AG04450 (cell line): ENCODE results near the gene C1QTNF6. TPM values are rescaled to one million over a fixed set of nuclear protein-coding genes. Genes with fewer than 3 reads are reported as not detected.
"Not testable (repeated sequence)": the region's sequence is repeated elsewhere in the genome, so short reads cannot be mapped to it uniquely, and the experiment has no call there.

Experiments
- CTCF ChIA-PET: fragments of 300-600, 350-600 bp; formaldehyde crosslinking; extraction: SDS; loops from one replicate; lab custom pipeline; 2022; ENCODE audit warnings: antibody characterized with exemption, inconsistent platforms; lab: Charles Lee
- POLR2A ChIA-PET: fragments of 350-600 bp; formaldehyde crosslinking; extraction: SDS; loops from one replicate; lab custom pipeline; 2021; ENCODE audit warnings: antibody characterized with exemption, inconsistent platforms; lab: Yijun Ruan, JAX
- DNase-seq: peaks from one replicate; pipeline ENCODE4 v3.0.0-alpha.2; 2011; ENCODE audit warnings: low read depth, low spot score
- H3K27ac ChIP-seq: one replicate; pipeline ENCODE4 v1.5.1; 2012; ENCODE audit warnings: low read depth, low read length, control low read depth
- H3K27me3 ChIP-seq: one replicate; pipeline ENCODE4 v1.6.0; 2012; ENCODE audit warnings: low read length; ENCODE audit not compliant: control insufficient read depth, insufficient read depth
- H3K4me3 ChIP-seq: 2 replicates; pipeline ENCODE4 v1.5.1; 2011; ENCODE audit warnings: mild to moderate bottlenecking, low read depth, low read length, control low read depth
- H3K9me3 ChIP-seq: 2 replicates; pipeline ENCODE4 v1.5.1; 2012; ENCODE audit warnings: low read length; ENCODE audit not compliant: control insufficient read depth, insufficient read depth
- CTCF ChIP-seq: IDR thresholded peaks from 2 replicates; pipeline ENCODE4 v1.5.1; 2011; ENCODE audit warnings: low read depth, low read length, control low read depth, inconsistent platforms
- polyA plus RNA-seq: library from polyadenylated mRNA; depleted of rRNA; stranded (reverse); fragments of >200 nt; gene quantifications from 2 replicates; pipeline ENCODE4 v1.2.3, GENCODE V29; 2011

Gene C1QTNF6
- polyA plus RNA-seq, 1 experiment = 8.2 TPM

- Histone ChIP-seq H3K27me3 (peaks cover 17% of the 10 kb centered on the region), H3K27ac (no peak overlapping the region), H3K9me3 (no peaks in the 10 kb centered on the region), H3K4me3 (no peak overlapping the region)
- ChIA-PET CTCF (interaction anchor here (0.7 to 1.3 kb wide), 2 partner anchors 9 to 25 kb away, joined by 3 to 4 read pairs; no protein-coding TSS in a partner anchor), POLR2A (no interaction called here)
- no peak for TF ChIP-seq CTCF
- no peak for DNase-seq
Measured at GRCh38 chr22:37174964-37175363, 13.1 kb downstream of the C1QTNF6 start.

- no peak for DNase-seq
- no peak overlapping the region for H3K4me3 ChIP-seq
- CTCF ChIA-PET = interaction anchor here (1.3 kb wide), 2 partner anchors 26 to 87 kb away, joined by 5 to 7 read pairs; no protein-coding TSS in a partner anchor
- POLR2A ChIA-PET = no interaction called here
- no peak for TF ChIP-seq CTCF
- H3K9me3 ChIP-seq = no peaks in the 10 kb centered on the region
- peaks cover 21% of the 10 kb centered on the region for H3K27me3 ChIP-seq
- H3K27ac ChIP-seq = no peak overlapping the region
Measured at GRCh38 chr22:37173709-37174108, 14.3 kb downstream of the C1QTNF6 start.

- Histone ChIP-seq H3K27me3 (peaks cover 24% of the 10 kb centered on the region), H3K9me3 (no peaks in the 10 kb centered on the region), H3K4me3 (no peak overlapping the region), H3K27ac (no peak overlapping the region)
- ChIA-PET POLR2A (no interaction called here), CTCF (interaction anchor here (1.0 to 1.2 kb wide), 3 partner anchors 9 to 88 kb away, joined by 3 to 7 read pairs (median 5); no protein-coding TSS in a partner anchor)
- no peak for DNase-seq
- no peak for TF ChIP-seq CTCF
Measured at GRCh38 chr22:37172266-37173245, 15.5 kb downstream of the C1QTNF6 start.

- peaks cover 24% of the 10 kb centered on the region for H3K27me3 ChIP-seq
- DNase-seq = no peak
- POLR2A ChIA-PET = interaction anchor here (0.5 kb wide), 1 partner anchor 22 kb away, joined by 3 read pairs; the partner anchor contains the start of gene IL2RB
- no peaks in the 10 kb centered on the region for H3K9me3 ChIP-seq
- H3K27ac ChIP-seq = no peak overlapping the region
- no peak for TF ChIP-seq CTCF
- CTCF ChIA-PET = interaction anchor here (1.0 to 1.2 kb wide), 2 partner anchors 18 to 89 kb away, joined by 5 to 7 read pairs; no protein-coding TSS in a partner anchor
- no peak overlapping the region for H3K4me3 ChIP-seq
Measured at GRCh38 chr22:37171662-37172061, 16.4 kb downstream of the C1QTNF6 start.

GRCh38 chr22:37170689-37171405 lies 17.2 kb downstream of the C1QTNF6 start:
- not testable (repeated sequence) for H3K27ac ChIP-seq, H3K9me3 ChIP-seq, H3K4me3 ChIP-seq, DNase-seq
- CTCF ChIA-PET = interaction anchor here (1.0 to 1.2 kb wide), 2 partner anchors 19 to 90 kb away, joined by 5 to 7 read pairs; no protein-coding TSS in a partner anchor
- POLR2A ChIA-PET = interaction anchor here (0.5 kb wide), 1 partner anchor 21 kb away, joined by 3 read pairs; the partner anchor contains the start of gene IL2RB
- H3K27me3 ChIP-seq = peaks cover 24% of the 10 kb centered on the region
